Measurements from ENCODE around the gene DSPP. TPM values are rescaled to one million over a fixed set of nuclear protein-coding genes. Genes with fewer than 3 reads are reported as not detected.

The DSPP gene
- total RNA-seq, result not detected

- intact Hi-C loops (cut with DNase I; ENCODE audit: low total_unique reads), result loop anchor here (5.0 kb wide), 1 partner anchor 1549 kb away; no protein-coding TSS in a partner anchor
- H3K27me3 ChIP-seq, result no peaks in the 10 kb centered on the region
- no peak within 1 kb of the TSS for H3K27ac ChIP-seq
- no peak within 1 kb of the TSS for H3K4me3 ChIP-seq
- no peaks in the 10 kb centered on the region for H3K36me3 ChIP-seq
- H3K4me1 ChIP-seq, result no peaks in the 10 kb centered on the region
- TF ChIP-seq CTCF (IDR thresholded peaks at IDR 0.05), result no peak
- no peak for TF ChIP-seq POLR2A (IDR thresholded peaks at IDR 0.05)
- DNase-seq, result no peak
- H3K9me3 ChIP-seq, result no peaks in the 10 kb centered on the region
Observed at GRCh38 chr4:87608229-87608628, at the start of gene DSPP. Gene DSPP, plus strand, starts transcription at chr4:87608529. Its CDS starts 2,380 bp downstream, at chr4:87610909.

DNA sequence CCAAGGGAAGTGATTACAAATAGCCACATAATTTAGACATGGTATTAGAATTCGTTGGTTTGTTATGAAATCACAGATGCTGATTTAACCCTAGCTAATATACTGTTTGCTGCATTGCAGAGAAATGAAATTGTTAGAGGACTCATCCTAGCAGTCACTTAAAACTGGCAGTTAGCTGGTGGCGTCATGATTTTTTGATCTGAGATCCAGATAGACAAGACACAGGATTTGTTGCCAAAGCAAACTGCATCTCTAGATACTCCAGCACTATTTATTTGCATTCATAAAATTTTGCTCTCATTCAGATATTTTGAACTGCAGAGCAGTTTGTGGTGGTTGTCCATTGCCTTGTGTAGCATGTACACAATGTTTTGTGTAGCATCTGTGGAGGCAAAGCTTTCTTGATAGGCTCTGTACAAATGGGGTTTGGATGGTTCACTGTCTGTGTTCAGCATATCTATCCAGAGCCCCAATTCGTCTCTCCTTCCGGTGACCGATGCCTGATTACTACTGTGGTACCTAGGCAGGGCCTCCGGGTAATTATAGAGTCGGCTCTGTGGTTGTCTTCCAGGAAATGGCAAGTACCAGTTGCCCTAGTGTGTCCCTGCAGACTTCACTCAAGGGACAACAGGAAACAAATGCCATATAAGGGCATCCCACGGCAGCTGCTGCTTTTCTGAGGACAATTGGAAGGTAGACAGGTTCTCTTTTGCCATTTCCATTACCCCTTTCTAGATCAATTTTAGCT is 49.1 kb upstream of the DSPP start:
- Histone ChIP-seq H3K4me3 (no peak overlapping the region), H3K27me3 (no peaks in the 10 kb centered on the region), H3K9me3 (no peaks in the 10 kb centered on the region), H3K4me1 (no peaks in the 10 kb centered on the region), H3K36me3 (no peaks in the 10 kb centered on the region), H3K27ac (no peak overlapping the region)
- TF ChIP-seq POLR2A (IDR thresholded peaks at IDR 0.05), result no peak
- no peak for TF ChIP-seq CTCF (IDR thresholded peaks at IDR 0.05)
- intact Hi-C loops (cut with DNase I; ENCODE audit: low total_unique reads), result no loop called here
- no peak for DNase-seq

DNA sequence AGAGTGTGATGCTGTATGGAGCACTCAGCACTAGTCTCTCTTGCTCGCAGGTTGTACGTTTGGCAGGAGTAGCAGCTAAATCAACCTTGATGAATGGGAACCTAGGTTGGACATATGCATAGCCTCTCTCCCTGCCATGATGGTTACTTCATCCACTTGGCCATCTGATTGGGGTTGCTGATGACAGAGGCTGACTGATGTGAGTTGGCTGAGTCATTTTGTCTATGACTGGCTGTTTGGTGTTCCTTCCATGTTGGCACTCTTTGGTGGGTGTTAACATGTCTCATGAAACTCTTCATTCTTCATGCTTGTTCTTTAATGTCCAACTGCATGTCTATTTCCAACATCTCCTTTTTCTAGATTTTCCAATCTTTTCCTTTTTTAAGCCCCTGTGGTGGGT is 47.5 kb upstream of the DSPP start:
- no peaks in the 10 kb centered on the region for H3K4me1 ChIP-seq
- no peak overlapping the region for H3K27ac ChIP-seq
- H3K27me3 ChIP-seq, result no peaks in the 10 kb centered on the region
- TF ChIP-seq CTCF (IDR thresholded peaks at IDR 0.05) (no peak), POLR2A (IDR thresholded peaks at IDR 0.05) (no peak)
- intact Hi-C loops (cut with DNase I; ENCODE audit: low total_unique reads), result no loop called here
- H3K4me3 ChIP-seq, result no peak overlapping the region
- H3K36me3 ChIP-seq, result no peaks in the 10 kb centered on the region
- no peaks in the 10 kb centered on the region for H3K9me3 ChIP-seq
- no peak for DNase-seq

DNA sequence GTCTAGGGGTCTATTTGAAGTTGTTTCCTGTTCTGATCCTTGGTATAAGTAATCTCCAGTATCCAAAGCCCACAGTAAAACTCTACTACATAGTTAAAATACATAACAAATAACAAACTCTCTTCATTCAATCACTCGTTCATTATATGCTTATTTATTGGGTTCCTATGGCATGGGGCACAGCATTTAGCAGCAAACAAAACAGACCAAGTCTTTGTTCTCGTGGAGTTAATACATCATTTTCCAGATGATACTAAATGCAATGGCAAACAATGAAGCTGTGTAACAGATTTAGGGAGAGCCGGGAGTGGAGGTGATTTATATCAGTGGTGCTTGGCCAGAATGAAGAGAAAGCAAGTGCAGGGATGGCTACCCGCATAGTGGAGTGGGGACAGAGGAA is 42.6 kb upstream of the DSPP start:
- intact Hi-C loops (cut with DNase I; ENCODE audit: low total_unique reads), result no loop called here
- Histone ChIP-seq H3K4me3 (no peak overlapping the region), H3K4me1 (no peaks in the 10 kb centered on the region), H3K36me3 (no peaks in the 10 kb centered on the region), H3K27me3 (no peaks in the 10 kb centered on the region), H3K27ac (no peak overlapping the region), H3K9me3 (no peaks in the 10 kb centered on the region)
- no peak for DNase-seq
- TF ChIP-seq POLR2A (IDR thresholded peaks at IDR 0.05) (no peak), CTCF (IDR thresholded peaks at IDR 0.05) (no peak)

DNA sequence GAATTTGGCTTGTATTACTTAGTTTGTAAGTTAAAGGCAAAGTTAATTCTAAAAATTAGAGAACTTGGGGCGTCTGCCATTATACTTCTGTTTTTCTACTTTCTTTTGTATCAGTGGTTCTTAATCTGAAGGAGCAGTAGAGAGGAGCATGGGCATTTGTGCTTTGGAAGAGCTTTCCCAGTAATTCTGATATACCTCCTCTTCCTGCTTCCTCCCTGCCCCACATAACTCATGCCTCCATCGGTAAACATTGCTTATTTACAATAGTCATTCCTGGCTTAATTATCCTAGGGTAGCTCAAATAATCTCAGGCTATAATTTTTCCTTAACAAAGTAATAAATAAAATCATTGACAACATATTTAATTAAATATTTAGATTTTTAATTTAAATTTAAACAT is 42.1 kb upstream of the DSPP start:
- no peaks in the 10 kb centered on the region for H3K27me3 ChIP-seq
- intact Hi-C loops (cut with DNase I; ENCODE audit: low total_unique reads), result no loop called here
- no peaks in the 10 kb centered on the region for H3K4me1 ChIP-seq
- no peak overlapping the region for H3K4me3 ChIP-seq
- no peak for DNase-seq
- TF ChIP-seq POLR2A (IDR thresholded peaks at IDR 0.05) (no peak), CTCF (IDR thresholded peaks at IDR 0.05) (no peak)
- H3K27ac ChIP-seq, result no peak overlapping the region
- H3K36me3 ChIP-seq, result no peaks in the 10 kb centered on the region
- H3K9me3 ChIP-seq, result no peaks in the 10 kb centered on the region
